ENCODE data around the gene ARHGAP26.

Gene ARHGAP26

DNA sequence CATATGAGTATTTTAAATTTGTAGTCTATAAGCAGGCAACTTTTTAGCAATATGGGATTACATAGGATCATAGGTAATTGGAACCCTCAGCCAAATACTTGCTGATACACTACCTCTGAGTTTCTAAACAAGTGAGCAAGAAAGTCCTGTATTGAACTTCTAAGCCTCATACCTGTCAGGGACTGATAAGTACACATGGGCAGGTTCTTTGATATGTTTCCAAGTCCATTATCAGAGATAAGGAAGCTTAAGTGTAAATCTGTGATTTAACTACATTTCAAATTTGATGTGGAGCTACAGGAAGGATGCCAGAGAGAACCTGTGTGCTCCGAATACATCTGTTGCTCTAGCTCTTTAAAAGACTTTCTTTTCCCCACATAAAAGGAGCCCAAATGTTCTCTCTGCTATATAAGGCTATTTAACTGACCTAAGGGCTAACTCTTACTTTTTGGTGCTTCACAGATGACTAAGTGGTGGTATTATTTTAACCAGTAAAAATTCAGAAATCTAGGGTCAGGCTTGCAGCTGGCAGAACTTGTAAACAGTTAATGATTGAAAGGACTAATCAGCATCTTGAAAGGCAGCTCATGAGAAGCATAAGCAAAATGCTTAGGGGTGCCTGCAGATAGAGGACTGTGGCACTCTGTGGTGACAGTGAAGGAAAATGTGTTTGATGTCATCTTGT is 404.7 kb downstream of the ARHGAP26 start:
- DNase-seq = peak; percentile 28

DNA sequence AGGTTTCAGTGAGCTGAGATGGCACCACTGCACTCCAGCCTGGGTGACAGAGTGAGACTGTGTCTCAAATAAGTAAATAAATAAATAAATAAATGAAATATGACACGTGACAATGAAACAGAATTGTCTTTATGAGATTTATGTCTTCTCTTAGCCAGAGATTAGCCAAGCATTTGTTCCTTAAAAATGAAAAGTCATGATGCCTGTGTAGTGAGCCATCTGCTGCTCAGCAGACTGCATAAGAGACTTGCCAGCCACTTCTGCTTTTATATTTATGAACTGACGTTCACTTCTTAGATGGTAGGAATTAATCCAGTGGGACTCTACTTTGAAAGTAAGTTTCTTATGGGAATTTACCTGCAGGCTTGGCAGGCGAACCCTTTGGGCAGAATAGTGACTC is 405.9 kb downstream of the ARHGAP26 start:
- no peak for DNase-seq

DNA sequence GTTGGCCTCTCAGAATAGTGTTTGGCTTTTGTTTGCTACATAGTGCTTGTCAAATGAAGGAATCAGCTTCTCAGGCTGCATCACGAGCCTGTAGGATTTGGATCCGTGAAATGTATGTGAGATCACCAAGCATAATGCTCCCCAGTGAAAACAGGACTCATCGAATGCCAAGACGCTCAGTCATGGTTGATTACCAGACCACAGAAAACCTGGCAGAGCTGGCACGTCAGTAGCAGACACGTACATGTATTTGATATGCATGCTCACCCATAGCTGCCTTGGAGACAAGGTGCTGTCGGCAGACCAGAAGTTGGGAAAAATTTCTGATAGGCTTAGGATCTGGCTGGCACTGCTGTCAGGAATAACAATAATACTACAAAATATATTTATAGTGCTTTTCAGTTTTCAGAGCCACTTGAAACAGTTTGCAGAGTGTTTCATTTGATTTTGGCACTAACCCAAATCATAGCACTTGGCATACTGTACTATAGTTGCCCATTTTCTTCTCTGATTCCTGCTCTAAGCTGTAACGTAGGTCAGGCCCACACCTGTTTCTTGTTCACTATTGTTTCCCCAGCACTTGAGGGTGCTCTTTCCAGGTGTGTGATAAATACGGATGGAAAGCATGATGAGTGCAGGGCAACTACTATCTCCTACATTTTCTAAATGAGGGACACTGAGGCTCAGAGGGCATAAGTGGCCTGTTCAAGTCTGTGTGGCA is 407.2 kb downstream of the ARHGAP26 start:
- peak; percentile 96 for DNase-seq

GRCh38 chr5:143179126-143179740 is 409.1 kb downstream of the ARHGAP26 start:
- no peak for DNase-seq

DNA sequence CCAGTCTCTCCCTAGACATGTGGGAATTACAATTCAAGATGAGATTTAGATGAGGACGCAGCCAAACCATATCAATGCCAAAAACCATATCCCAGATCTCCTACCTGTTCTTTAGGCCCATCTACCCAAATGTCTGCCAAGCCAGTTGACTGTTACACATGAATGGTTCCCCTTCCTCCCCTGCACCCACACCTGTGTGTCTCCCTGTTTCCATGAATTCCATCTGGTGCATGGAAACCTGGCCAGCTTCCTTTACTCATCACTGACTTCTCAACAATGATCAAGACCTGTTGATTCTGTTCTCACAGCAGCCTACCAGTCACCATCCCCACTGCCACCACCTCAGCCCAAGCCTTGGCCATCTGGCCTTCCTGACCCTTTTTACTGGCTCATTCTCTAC is 410.6 kb downstream of the ARHGAP26 start:
- DNase-seq = no peak

DNA sequence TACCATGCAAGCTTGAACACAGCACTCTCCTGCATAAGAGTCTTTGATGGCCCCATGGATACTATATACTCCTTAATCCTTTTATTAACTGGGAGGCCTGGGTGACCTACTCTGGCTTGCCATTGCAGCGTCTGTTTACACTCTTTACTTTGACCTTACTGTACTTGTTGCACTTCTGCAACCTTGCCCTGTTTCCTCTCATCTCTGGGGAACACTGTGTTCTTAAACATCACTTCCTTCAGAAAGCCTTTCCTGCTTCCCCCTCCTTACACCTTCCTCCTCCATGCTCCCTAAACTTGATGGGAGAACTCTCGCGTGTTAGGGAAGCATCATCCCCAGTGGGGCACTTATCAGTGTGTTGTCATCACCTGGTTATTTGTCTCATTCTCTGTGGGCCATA is 411.0 kb downstream of the ARHGAP26 start:
- DNase-seq = no peak

- no peak for DNase-seq
These were observed 411.9 kb downstream of the ARHGAP26 start for GRCh38 chr5:143182106-143182505.

- no peak for DNase-seq
These were observed 413.0 kb downstream of the ARHGAP26 start for GRCh38 chr5:143182901-143183820.

DNA sequence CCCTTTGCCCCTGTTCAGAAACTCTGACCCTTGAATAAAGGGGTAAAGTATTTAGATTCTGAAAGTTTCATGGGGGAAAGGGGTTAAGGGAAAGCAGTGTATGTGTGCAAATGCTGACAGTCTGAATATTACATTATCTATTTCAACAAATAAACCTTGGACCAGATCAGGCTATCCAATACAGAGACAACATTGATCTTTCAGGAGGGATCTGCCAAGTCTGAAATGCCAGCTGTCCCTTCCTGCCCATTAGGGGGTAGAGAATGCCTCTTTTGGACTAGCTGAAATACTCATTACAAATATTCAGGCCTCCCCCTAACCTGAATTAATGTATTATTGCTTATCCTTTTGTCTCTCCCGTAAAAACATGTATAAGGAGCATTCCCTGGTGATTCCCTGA is 413.8 kb downstream of the ARHGAP26 start:
- no peak for DNase-seq

DNA sequence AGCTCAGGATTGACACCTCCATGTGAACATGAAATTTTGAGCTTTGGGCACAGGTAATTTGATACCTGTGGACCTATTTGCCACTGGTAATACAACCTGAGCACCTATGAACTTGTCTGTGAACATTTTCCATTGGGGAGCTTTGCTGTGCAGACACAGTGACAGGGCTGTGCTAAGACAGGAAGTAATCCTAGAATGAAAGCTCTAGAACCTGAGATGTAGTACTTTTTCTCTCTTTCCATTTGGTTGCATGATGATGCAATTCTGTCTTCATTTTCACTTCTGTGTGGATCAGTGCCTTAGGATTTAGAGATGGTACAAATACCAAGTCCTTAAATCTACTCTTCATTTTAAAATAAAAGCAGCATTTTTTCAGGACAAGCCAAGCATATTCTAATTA is 416.4 kb downstream of the ARHGAP26 start:
- no peak for DNase-seq

DNA sequence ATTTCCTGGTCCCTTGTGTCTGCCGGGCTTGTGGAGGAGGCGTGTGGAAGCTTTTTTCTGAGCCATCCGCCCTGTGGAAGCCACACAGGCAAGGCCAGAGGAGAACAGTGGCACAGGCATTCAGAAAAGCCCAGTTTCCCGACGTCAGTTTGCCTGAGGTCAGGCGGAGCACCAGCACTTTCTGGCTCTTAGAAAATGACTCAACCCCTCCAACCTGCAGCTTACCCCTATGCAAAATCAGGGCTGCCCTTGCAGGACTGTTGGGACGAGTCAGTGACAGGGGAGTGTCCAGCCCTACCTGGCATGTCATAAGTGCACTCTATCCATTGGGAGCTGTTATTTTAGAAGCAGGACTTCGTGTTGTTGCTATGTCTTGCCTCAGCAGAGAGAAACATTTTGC is 417.3 kb downstream of the ARHGAP26 start:
- no peak for DNase-seq

- DNase-seq = no peak
These were observed 417.9 kb downstream of the ARHGAP26 start for GRCh38 chr5:143188083-143188482.

- no peak for DNase-seq
These were observed 418.5 kb downstream of the ARHGAP26 start for GRCh38 chr5:143188692-143189091.

- DNase-seq = no peak
These were observed 420.2 kb downstream of the ARHGAP26 start for GRCh38 chr5:143190260-143190810.

DNA sequence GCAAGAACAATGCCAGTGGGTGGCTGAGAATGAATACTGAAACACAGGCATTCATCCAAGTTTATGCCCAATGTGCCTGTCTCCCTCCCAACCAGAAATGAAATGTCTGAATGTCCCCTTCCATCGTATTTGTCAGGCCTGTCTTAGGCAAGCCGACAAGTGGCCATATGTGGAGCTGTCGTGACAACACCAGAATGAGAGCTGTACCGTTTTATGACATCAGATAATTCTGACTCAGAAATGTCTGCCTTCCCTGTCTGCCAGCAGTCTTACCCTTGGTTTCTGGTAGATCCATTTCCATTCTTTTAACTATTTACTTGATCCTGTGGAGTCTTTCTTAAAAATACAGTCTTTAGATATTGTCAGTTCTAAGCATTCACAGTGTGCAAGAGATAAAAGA is 421.5 kb downstream of the ARHGAP26 start:
- no peak for DNase-seq

DNA sequence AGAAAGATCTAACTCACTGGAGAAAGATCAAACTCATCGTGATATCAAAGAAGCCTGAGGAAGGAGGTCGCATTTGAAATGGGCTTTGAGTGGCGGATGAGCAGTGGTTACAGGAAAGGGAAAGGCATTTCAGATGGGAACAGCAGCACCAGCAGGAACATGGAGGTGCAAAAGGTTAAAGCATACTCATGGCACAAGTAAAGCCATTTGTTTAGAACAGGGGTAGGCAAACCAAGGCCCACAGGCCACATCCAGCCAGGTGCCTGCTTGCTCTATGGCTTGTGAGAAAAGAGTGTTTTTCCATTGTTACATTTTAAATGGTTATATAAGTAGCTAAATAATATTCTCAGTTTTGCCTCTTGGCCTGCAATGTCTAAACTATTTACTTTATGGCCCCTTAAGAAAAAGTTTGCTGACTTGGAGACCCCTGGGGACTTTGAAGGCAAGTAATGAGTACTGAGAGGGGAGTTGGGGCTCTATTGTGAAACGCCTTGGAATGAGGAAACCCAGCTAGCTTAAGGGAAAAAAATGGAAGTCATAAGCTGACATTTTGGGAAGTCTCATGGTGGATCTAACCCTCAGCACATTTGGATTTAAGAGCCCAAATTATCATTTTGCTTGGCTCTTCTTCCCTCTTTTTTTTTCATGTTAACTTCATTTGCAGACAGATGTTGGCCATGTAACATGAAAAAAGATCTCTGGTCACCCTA is 422.2 kb downstream of the ARHGAP26 start:
- no peak for DNase-seq

- no peak for DNase-seq
These were observed 424.0 kb downstream of the ARHGAP26 start for GRCh38 chr5:143194206-143194605.

GRCh38 chr5:143194713-143195112 is 424.5 kb downstream of the ARHGAP26 start:
- DNase-seq = no peak

DNA sequence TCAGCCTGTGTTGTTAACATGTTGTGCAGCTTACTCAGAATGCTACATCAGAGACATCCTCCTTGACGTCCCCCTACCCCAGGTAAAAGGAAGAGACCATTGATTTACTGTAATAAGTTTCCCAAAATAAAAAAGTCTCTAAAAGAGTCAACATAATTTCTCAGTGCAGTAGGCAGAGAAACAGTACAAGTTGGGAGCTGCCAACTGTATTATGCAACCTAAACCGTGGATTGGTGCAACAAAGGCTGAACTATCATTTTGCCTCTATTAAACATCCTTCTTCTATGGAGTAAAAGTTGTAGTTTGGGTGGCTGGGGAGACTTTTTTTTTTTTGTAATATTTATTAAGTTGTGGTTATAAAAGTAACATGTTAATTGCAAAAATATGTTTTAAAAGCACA is 425.3 kb downstream of the ARHGAP26 start:
- no peak for DNase-seq

GRCh38 chr5:143196601-143197259 is 426.6 kb downstream of the ARHGAP26 start:
- no peak for DNase-seq

DNA sequence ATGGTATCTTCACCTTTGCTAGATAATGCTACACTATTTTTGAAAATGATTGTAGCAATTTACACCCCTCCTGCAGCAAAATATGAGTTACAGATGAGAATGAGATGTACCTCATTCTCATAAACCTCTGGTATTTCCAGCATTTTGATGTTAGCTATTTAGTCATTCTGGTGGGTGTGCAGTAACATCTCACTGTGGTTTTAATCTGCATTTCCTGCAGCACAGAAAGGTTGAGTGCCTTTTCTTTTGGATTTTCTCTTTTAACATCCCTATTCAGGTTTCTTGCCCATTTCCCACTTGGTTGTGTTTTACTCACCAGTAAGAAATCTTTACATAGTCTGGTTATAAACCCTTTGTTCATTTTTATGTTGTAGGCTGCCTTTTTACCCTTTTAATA is 427.1 kb downstream of the ARHGAP26 start:
- DNase-seq = peak; percentile 30

DNA sequence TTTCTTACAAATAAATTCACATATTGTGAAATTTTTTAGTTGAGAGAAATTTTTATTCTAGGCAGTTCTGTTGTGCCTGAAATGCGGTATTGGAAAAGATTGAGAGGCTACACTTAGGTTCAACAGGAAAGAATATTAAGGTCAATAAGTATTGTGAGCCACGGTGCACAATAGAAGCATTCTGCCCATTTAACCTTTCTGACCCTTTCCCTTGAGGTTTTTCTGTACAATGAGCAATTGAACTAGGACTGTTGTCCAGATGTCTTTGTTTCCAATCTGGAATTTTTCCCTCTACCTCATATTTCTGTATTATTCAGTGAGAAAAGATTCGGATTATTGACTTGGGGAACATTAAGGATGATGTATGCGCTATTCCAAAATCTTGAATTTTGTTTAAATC is 428.2 kb downstream of the ARHGAP26 start:
- peak; percentile 27 for DNase-seq

Data from EL (cell line).